ENCODE data around the gene CASK. TPM values are rescaled to one million over a fixed set of nuclear protein-coding genes. Genes with fewer than 3 reads are reported as not detected.

The CASK gene
- total and polyA plus RNA-seq, 2 donors from 2014 or later: 15.9 to 58.9 TPM

GRCh38 chrX:41808047-41808446 is 115.3 kb downstream of the CASK start:
- Histone ChIP-seq H3K4me3 (ENCODE audit: low read length in 3 of 3) (no peak overlapping the region), H3K4me1 (ENCODE audit: control insufficient read depth in 2 of 3, insufficient read depth in 2 of 3, low read depth in 1 of 3, low read length in 3 of 3) (no peaks in the 10 kb centered on the region), H3K27me3 (ENCODE audit: control insufficient read depth, insufficient read depth, low read length) (no peaks in the 10 kb centered on the region), H3K9me3 (ENCODE audit: control insufficient read depth in 2 of 3, insufficient read depth in 1 of 3, low read length in 3 of 3) (no peaks in the 10 kb centered on the region), H3K36me3 (ENCODE audit: control insufficient read depth in 2 of 3, insufficient read depth in 3 of 3, low read length in 3 of 3) (no peaks in the 10 kb centered on the region), H3K27ac (ENCODE audit: low read depth in 2 of 2, low read length in 2 of 2) (no peak overlapping the region), H3K9ac (ENCODE audit: low read length in 3 of 3) (no peak overlapping the region)
- FAIRE-seq (no peak), DNase-seq (no peak)
- intact Hi-C loops (cut with DNase I): no loop called here
- TF ChIP-seq, protein P1, sequence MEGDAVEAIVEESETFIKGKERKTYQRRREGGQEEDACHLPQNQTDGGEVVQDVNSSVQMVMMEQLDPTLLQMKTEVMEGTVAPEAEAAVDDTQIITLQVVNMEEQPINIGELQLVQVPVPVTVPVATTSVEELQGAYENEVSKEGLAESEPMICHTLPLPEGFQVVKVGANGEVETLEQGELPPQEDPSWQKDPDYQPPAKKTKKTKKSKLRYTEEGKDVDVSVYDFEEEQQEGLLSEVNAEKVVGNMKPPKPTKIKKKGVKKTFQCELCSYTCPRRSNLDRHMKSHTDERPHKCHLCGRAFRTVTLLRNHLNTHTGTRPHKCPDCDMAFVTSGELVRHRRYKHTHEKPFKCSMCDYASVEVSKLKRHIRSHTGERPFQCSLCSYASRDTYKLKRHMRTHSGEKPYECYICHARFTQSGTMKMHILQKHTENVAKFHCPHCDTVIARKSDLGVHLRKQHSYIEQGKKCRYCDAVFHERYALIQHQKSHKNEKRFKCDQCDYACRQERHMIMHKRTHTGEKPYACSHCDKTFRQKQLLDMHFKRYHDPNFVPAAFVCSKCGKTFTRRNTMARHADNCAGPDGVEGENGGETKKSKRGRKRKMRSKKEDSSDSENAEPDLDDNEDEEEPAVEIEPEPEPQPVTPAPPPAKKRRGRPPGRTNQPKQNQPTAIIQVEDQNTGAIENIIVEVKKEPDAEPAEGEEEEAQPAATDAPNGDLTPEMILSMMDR (IDR thresholded peaks at IDR 0.05; ENCODE audit: borderline replicate concordance, extremely low read depth, insufficient read depth): no peak

DNA sequence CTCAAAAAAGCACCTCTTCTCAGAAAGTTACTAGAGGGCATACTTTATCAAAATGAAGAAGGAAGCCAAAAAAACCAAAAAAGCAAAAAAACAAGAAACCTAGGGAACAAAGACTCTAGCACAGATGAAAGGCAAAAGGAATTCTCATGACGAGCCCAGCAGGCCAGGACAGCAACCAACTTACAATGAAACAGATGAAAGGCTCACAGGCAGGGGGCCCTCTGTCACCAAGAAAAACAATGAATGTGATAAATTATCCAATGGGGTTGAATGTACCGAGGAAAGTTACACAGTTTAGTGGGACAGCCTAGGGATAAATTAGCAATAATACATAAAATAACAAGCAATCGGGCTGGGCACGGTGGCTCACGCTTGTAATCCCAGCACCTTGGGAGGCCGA is 120.4 kb downstream of the CASK start:
- no peaks in the 10 kb centered on the region for H3K27me3 ChIP-seq (ENCODE audit: control insufficient read depth, insufficient read depth, low read length)
- intact Hi-C loops (cut with DNase I): no loop called here
- DNase-seq (no peak), FAIRE-seq (no peak)
- H3K4me3 ChIP-seq (ENCODE audit: low read length in 3 of 3): no peak overlapping the region
- H3K9me3 ChIP-seq (ENCODE audit: control insufficient read depth in 2 of 3, insufficient read depth in 1 of 3, low read length in 3 of 3): no peaks in the 10 kb centered on the region
- H3K4me1 ChIP-seq (ENCODE audit: control insufficient read depth in 2 of 3, insufficient read depth in 2 of 3, low read depth in 1 of 3, low read length in 3 of 3): no peaks in the 10 kb centered on the region
- TF ChIP-seq, protein P1 (IDR thresholded peaks at IDR 0.05; ENCODE audit: borderline replicate concordance, extremely low read depth, insufficient read depth): no peak
- no peak overlapping the region for H3K27ac ChIP-seq (ENCODE audit: low read depth in 2 of 2, low read length in 2 of 2)
- no peak overlapping the region for H3K9ac ChIP-seq (ENCODE audit: low read length in 3 of 3)
- H3K36me3 ChIP-seq (ENCODE audit: control insufficient read depth in 2 of 3, insufficient read depth in 3 of 3, low read length in 3 of 3): no peaks in the 10 kb centered on the region

DNA sequence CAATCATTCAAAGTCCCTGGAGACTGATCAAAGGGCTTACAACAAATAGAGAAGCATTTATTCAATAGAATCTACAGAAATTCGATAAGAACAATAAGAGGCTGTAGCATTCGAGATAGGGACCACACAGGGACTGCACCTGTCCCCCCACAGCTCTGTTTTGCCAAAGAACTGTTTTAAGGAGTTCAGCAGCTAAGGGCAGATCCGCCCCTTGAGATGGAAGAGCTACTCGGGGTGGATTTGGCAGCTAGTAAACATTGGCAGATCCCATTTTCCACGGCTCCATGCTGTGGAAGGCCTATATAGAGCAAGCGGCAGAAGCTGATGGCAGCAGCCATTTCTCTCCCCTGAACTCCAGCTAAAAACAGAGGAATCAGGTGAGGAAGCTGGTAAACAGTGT is 123.7 kb downstream of the CASK start:
- H3K9me3 ChIP-seq (ENCODE audit: control insufficient read depth in 2 of 3, insufficient read depth in 1 of 3, low read length in 3 of 3): no peaks in the 10 kb centered on the region
- DNase-seq (no peak), FAIRE-seq (no peak)
- intact Hi-C loops (cut with DNase I): no loop called here
- no peak overlapping the region for H3K9ac ChIP-seq (ENCODE audit: low read length in 3 of 3)
- H3K27me3 ChIP-seq (ENCODE audit: control insufficient read depth, insufficient read depth, low read length): no peaks in the 10 kb centered on the region
- no peaks in the 10 kb centered on the region for H3K36me3 ChIP-seq (ENCODE audit: control insufficient read depth in 2 of 3, insufficient read depth in 3 of 3, low read length in 3 of 3)
- H3K27ac ChIP-seq (ENCODE audit: low read depth in 2 of 2, low read length in 2 of 2): no peak overlapping the region
- no peaks in the 10 kb centered on the region for H3K4me1 ChIP-seq (ENCODE audit: control insufficient read depth in 2 of 3, insufficient read depth in 2 of 3, low read depth in 1 of 3, low read length in 3 of 3)
- H3K4me3 ChIP-seq (ENCODE audit: low read length in 3 of 3): no peak overlapping the region
- TF ChIP-seq, protein P1 (IDR thresholded peaks at IDR 0.05; ENCODE audit: borderline replicate concordance, extremely low read depth, insufficient read depth): no peak

GRCh38 chrX:41796577-41796976 is 126.8 kb downstream of the CASK start:
- no peaks in the 10 kb centered on the region for H3K36me3 ChIP-seq (ENCODE audit: control insufficient read depth in 2 of 3, insufficient read depth in 3 of 3, low read length in 3 of 3)
- no peak overlapping the region for H3K27ac ChIP-seq (ENCODE audit: low read depth in 2 of 2, low read length in 2 of 2)
- H3K4me1 ChIP-seq (ENCODE audit: control insufficient read depth in 2 of 3, insufficient read depth in 2 of 3, low read depth in 1 of 3, low read length in 3 of 3): no peaks in the 10 kb centered on the region
- H3K27me3 ChIP-seq (ENCODE audit: control insufficient read depth, insufficient read depth, low read length): no peaks in the 10 kb centered on the region
- intact Hi-C loops (cut with DNase I): no loop called here
- H3K9me3 ChIP-seq (ENCODE audit: control insufficient read depth in 2 of 3, insufficient read depth in 1 of 3, low read length in 3 of 3): no peaks in the 10 kb centered on the region
- no peak overlapping the region for H3K4me3 ChIP-seq (ENCODE audit: low read length in 3 of 3)
- no peak for FAIRE-seq
- H3K9ac ChIP-seq (ENCODE audit: low read length in 3 of 3): no peak overlapping the region
- DNase-seq: no peak
- TF ChIP-seq, protein P1 (IDR thresholded peaks at IDR 0.05; ENCODE audit: borderline replicate concordance, extremely low read depth, insufficient read depth): no peak

All from kidney (tissue), 14 donors.